Measurements from ENCODE around the gene VEGFA. TPM values are rescaled to one million over a fixed set of nuclear protein-coding genes. Genes with fewer than 3 reads are reported as not detected.
A peak's percentile ranks its signal among the peaks of the same experiment; 100 is the strongest.

VEGFA gene
- total and polyA plus RNA-seq, 2 of the 8 experiments (the other 6 are each of a cell fraction or from before 2014, with no cell fraction given), result 42.2 to 58.5 TPM

GRCh38 chr6:43773050-43773979, 3.3 kb downstream of the VEGFA start:
- Histone ChIP-seq H2AFZ (ENCODE audit: low read length) (no peak overlapping the region), H2BK20ac (ENCODE audit: low read length) (no peak overlapping the region), H2AK5ac (ENCODE audit: low read depth, low read length) (no peak overlapping the region; the same call in 1 of the 2 replicates), H3K23me2 (ENCODE audit: low read depth, low read length) (peaks cover 9% of the 10 kb centered on the region), H3K4me2 (ENCODE audit: insufficient read depth in 1 of 2, low read depth in 2 of 2, low read length in 2 of 2) (peak overlapping the region; percentile 88 to 90), H2BK120ac (replicated peaks; ENCODE audit: low read depth, low read length) (no peak overlapping the region), H3K27me3 (replicated peaks in 1 of 4; ENCODE audit: control insufficient read depth in 3 of 4, extremely low read depth in 1 of 4, insufficient read depth in 3 of 4, low read length in 3 of 4) (no peaks in the 10 kb centered on the region), H3K27ac (ENCODE audit: low read depth, low read length) (peak overlapping the region; percentile 25; the same call in 1 of the 2 replicates), H3K9ac (replicated peaks in 1 of 4; ENCODE audit: extremely low read depth in 1 of 4, low read depth in 3 of 4, low read length in 3 of 4) (no peak overlapping the region; a peak in 2 of 7 replicates), H3K56ac (replicated peaks; ENCODE audit: insufficient read length, low read depth, low read length) (no peak overlapping the region), H4K8ac (ENCODE audit: extremely low read depth, insufficient read depth, low read length) (no peak overlapping the region), H3K79me1 (ENCODE audit: low read depth, low read length) (peaks cover 25% of the 10 kb centered on the region), H4K5ac (ENCODE audit: insufficient read length, low read depth, low read length) (no peak overlapping the region), H3K4me3 (ENCODE audit: extremely low read depth in 1 of 4, insufficient read depth in 2 of 4, low read depth in 3 of 4, low read length in 4 of 4) (peak overlapping the region; percentile 77 to 91 (median 85)), H2BK15ac (ENCODE audit: low read length) (no peak overlapping the region), H3K4me1 (replicated peaks in 1 of 4; ENCODE audit: control insufficient read depth in 3 of 4, insufficient read depth in 4 of 4, low read length in 3 of 4) (peaks cover 0 to 24% (median 18%) of the 10 kb centered on the region in 4 experiments; a peak in 6 of 7 replicates), H2BK5ac (ENCODE audit: low read depth, low read length) (peak overlapping the region; percentile 81; the same call in 1 of the 2 replicates), H3K4ac (replicated peaks; ENCODE audit: insufficient read length, low read depth, low read length) (peak overlapping the region; percentile 16), H3K23ac (ENCODE audit: insufficient read length) (no peak overlapping the region), H3K18ac (ENCODE audit: extremely low read depth, low read length) (peak overlapping the region; percentile 41), H3K9me3 (ENCODE audit: insufficient read depth in 2 of 2, low read depth in 1 of 2, low read length in 1 of 2) (no peaks in the 10 kb centered on the region), H2BK12ac (ENCODE audit: low read depth, low read length) (0 out of 2 replicates have a peak overlapping the region, but pooled peaks have one; percentile 27), H3K14ac (ENCODE audit: insufficient read length) (no peak overlapping the region), H4K20me1 (replicated peaks in 1 of 2; ENCODE audit: control insufficient read depth in 1 of 2, insufficient read depth in 2 of 2, low read length in 2 of 2) (peaks cover 9% of the 10 kb centered on the region in 2 experiments), H4K91ac (replicated peaks; ENCODE audit: insufficient read length, low read length) (peak overlapping the region; percentile 67), H3K36me3 (ENCODE audit: control insufficient read depth in 2 of 4, insufficient read depth in 4 of 4, low read length in 3 of 4) (peaks cover 9 to 17% (median 16%) of the 10 kb centered on the region in 4 experiments; a peak in 7 of 8 replicates), H3K79me2 (ENCODE audit: control insufficient read depth in 1 of 2, insufficient read depth in 2 of 2, low read length in 2 of 2) (peaks cover 3 to 68% of the 10 kb centered on the region in 2 experiments; a peak in 3 of 4 replicates)
- 62% methylated on average over 12 of the region's 12 CpGs; no CpG with 5 or more reads in 1 of the 2 experiments for WGBS, 2 experiments (ENCODE audit: extremely low coverage in 1 of 2, insufficient coverage in 1 of 2, insufficient read length in 1 of 2, insufficient replicate concordance in 2 of 2, low coverage in 1 of 2, low lambda C conversion rate in 2 of 2, missing lambda C conversion rate in 1 of 2)
- POLR2A ChIA-PET (ENCODE audit: partially characterized antibody), result interaction anchor here (0.6 to 3.7 kb wide), 31 partner anchors 10 to 741 kb away, joined by 3 to 35 read pairs (median 4); partner anchors contain the start of gene GTPBP2
- CTCF ChIA-PET (ENCODE audit: partially characterized antibody), result interaction anchor here (0.6 to 7.1 kb wide), 62 partner anchors 9 to 500 kb away, joined by 3 to 78 read pairs (median 6); partner anchors contain the start of gene MRPS18A
- DNase-seq (ENCODE audit: low read depth in 1 of 2, low spot score in 2 of 2), result peak in 1 of 2 experiments; percentile 74
- no peak for FAIRE-seq
- TF ChIP-seq E2F6 (IDR thresholded peaks at IDR 0.05), result no peak
- TF ChIP-seq TEAD4 (IDR thresholded peaks at IDR 0.05; ENCODE audit: low read depth, low read length), result no peak
- TF ChIP-seq POLR2A (IDR thresholded peaks at IDR 0.05; ENCODE audit: control extremely low read depth in 1 of 2, low read depth in 2 of 2, low read length in 2 of 2), result no peak; a peak in 1 of 3 replicates
- TF ChIP-seq PHF8 (conservative IDR thresholded peaks at IDR 0.05; ENCODE audit: low read depth, low read length), result no peak
- TF ChIP-seq MAFK (IDR thresholded peaks at IDR 0.05; ENCODE audit: low read depth, low read length), result no peak
- peak in 2 of 3 experiments; percentile 75 to 79; a peak in 3 of 4 replicates for TF ChIP-seq CTCF (IDR thresholded peaks at IDR 0.05; ENCODE audit: control extremely low read depth in 1 of 3, insufficient read depth in 1 of 3, low read depth in 1 of 3, low read length in 3 of 3)
- TF ChIP-seq SIX5 (IDR thresholded peaks at IDR 0.05; ENCODE audit: low read depth, low read length), result no peak
